ENCODE data around the gene CACNA2D3. TPM values are rescaled to one million over a fixed set of nuclear protein-coding genes. Genes with fewer than 3 reads are reported as not detected.

CACNA2D3 gene
- total and polyA plus RNA-seq, 4 donors = 0.06 to 0.37 (median 0.08) TPM; not detected in 1

GRCh38 chr3:54841471-54841870 lies 719.1 kb downstream of the CACNA2D3 start:
- no peaks in the 10 kb centered on the region for H3K4me1 ChIP-seq (ENCODE audit: control insufficient read depth in 4 of 4, insufficient read depth in 4 of 4, low read length in 3 of 4)
- no peak overlapping the region for H3K27ac ChIP-seq (ENCODE audit: low read depth in 1 of 2, low read length in 2 of 2)
- no peaks in the 10 kb centered on the region for H3K9me3 ChIP-seq (ENCODE audit: control insufficient read depth in 4 of 4, low read length in 3 of 4)
- H3K36me3 ChIP-seq (ENCODE audit: control insufficient read depth in 4 of 4, insufficient read depth in 3 of 4, low read depth in 1 of 4, low read length in 3 of 4) = no peaks in the 10 kb centered on the region
- H3K9ac ChIP-seq (ENCODE audit: low read depth in 1 of 2, low read length in 2 of 2) = no peak overlapping the region
- no peak overlapping the region for H3K4me3 ChIP-seq (ENCODE audit: low read depth in 1 of 3, low read length in 3 of 3)
- WGBS = 80% methylated on average over 4 of the region's 4 CpGs
- TF ChIP-seq NR2F2 (IDR thresholded peaks at IDR 0.05) (no peak), EGR1 (IDR thresholded peaks at IDR 0.05; ENCODE audit: low read depth in 2 of 2) (no peak), ZBTB33 (IDR thresholded peaks at IDR 0.05) (no peak), ATF3 (IDR thresholded peaks at IDR 0.05) (no peak)
- no peak for DNase-seq (ENCODE audit: low spot score)
- H3K27me3 ChIP-seq (ENCODE audit: control insufficient read depth in 4 of 4, insufficient read depth in 4 of 4, low read length in 3 of 4) = no peaks in the 10 kb centered on the region

DNA sequence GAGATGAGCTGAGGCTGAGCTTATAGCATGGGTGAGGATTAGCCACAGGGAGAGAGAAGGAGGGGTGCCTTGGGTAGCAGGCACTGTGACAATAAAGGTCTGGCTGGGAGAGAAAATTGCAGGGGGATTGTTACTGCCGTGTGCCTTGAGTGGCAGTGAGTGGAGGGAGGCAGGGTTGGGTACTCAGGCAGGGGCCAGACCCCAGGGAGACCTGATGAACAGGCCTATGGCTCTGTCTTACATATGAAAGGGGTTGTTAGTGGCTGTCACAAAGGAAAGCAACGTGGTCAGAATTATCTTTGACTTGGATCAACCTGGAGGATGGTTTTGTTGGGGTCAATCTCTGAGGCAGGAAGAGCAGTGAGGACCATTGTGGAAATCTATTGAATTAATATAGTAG lies 721.0 kb downstream of the CACNA2D3 start:
- H3K4me3 ChIP-seq (ENCODE audit: low read depth in 1 of 3, low read length in 3 of 3) = no peak overlapping the region
- H3K27ac ChIP-seq (ENCODE audit: low read depth in 1 of 2, low read length in 2 of 2) = no peak overlapping the region
- H3K27me3 ChIP-seq (ENCODE audit: control insufficient read depth in 4 of 4, insufficient read depth in 4 of 4, low read length in 3 of 4) = no peaks in the 10 kb centered on the region
- H3K4me1 ChIP-seq (ENCODE audit: control insufficient read depth in 4 of 4, insufficient read depth in 4 of 4, low read length in 3 of 4) = no peaks in the 10 kb centered on the region
- H3K9me3 ChIP-seq (ENCODE audit: control insufficient read depth in 4 of 4, low read length in 3 of 4) = no peaks in the 10 kb centered on the region
- no peak overlapping the region for H3K9ac ChIP-seq (ENCODE audit: low read depth in 1 of 2, low read length in 2 of 2)
- WGBS = 66% methylated on average over 2 of the region's 2 CpGs
- no peaks in the 10 kb centered on the region for H3K36me3 ChIP-seq (ENCODE audit: control insufficient read depth in 4 of 4, insufficient read depth in 3 of 4, low read depth in 1 of 4, low read length in 3 of 4)
- TF ChIP-seq CTCF (IDR thresholded peaks at IDR 0.05; ENCODE audit: low read depth, low read length, missing input control) (no peak), RXRA (IDR thresholded peaks at IDR 0.05) (no peak)
- DNase-seq (ENCODE audit: low spot score) = no peak

- Histone ChIP-seq H3K36me3 (ENCODE audit: control insufficient read depth in 4 of 4, insufficient read depth in 3 of 4, low read depth in 1 of 4, low read length in 3 of 4) (no peaks in the 10 kb centered on the region), H3K4me1 (ENCODE audit: control insufficient read depth in 4 of 4, insufficient read depth in 4 of 4, low read length in 3 of 4) (no peaks in the 10 kb centered on the region), H3K9me3 (ENCODE audit: control insufficient read depth in 4 of 4, low read length in 3 of 4) (no peaks in the 10 kb centered on the region), H3K4me3 (ENCODE audit: low read depth in 1 of 3, low read length in 3 of 3) (no peak overlapping the region), H3K27me3 (ENCODE audit: control insufficient read depth in 4 of 4, insufficient read depth in 4 of 4, low read length in 3 of 4) (no peaks in the 10 kb centered on the region), H3K9ac (ENCODE audit: low read depth in 1 of 2, low read length in 2 of 2) (no peak overlapping the region), H3K27ac (ENCODE audit: low read depth in 1 of 2, low read length in 2 of 2) (no peak overlapping the region)
- TF ChIP-seq RXRA (IDR thresholded peaks at IDR 0.05) (no peak), SP1 (IDR thresholded peaks at IDR 0.05) (no peak), FOXA1 (IDR thresholded peaks at IDR 0.05) (no peak), RAD21 (IDR thresholded peaks at IDR 0.05) (no peak), CTCF (IDR thresholded peaks at IDR 0.05; ENCODE audit: low read depth, low read length, missing input control) (no peak), JUND (IDR thresholded peaks at IDR 0.05) (no peak), ZBTB33 (IDR thresholded peaks at IDR 0.05) (no peak), TAF1 (conservative IDR thresholded peaks at IDR 0.05) (no peak), REST (IDR thresholded peaks at IDR 0.05) (no peak), HNF4G (IDR thresholded peaks at IDR 0.05) (no peak), YY1 (IDR thresholded peaks at IDR 0.05) (no peak), NR2F2 (IDR thresholded peaks at IDR 0.05) (no peak), GABPA (IDR thresholded peaks at IDR 0.05 in 1 of 2, conservative IDR thresholded peaks at IDR 0.05 in 1 of 2) (no peak)
- TF ChIP-seq, protein P1, sequence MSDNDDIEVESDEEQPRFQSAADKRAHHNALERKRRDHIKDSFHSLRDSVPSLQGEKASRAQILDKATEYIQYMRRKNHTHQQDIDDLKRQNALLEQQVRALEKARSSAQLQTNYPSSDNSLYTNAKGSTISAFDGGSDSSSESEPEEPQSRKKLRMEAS (IDR thresholded peaks at IDR 0.05) = no peak
- WGBS = 80% methylated on average over 5 of the region's 5 CpGs
- DNase-seq (ENCODE audit: low spot score) = no peak
Observed at GRCh38 chr3:54844211-54844610, 721.9 kb downstream of the CACNA2D3 start.
